ENCODE results near the gene CD226. TPM values are rescaled to one million over a fixed set of nuclear protein-coding genes. Genes with fewer than 3 reads are reported as not detected.
"Not testable (repeated sequence)": the region's sequence is repeated elsewhere in the genome, so short reads cannot be mapped to it uniquely, and the experiment has no call there.

CD226 gene
- total RNA-seq, 1 experiment from 2014 or later, result 0.10 TPM

DNA sequence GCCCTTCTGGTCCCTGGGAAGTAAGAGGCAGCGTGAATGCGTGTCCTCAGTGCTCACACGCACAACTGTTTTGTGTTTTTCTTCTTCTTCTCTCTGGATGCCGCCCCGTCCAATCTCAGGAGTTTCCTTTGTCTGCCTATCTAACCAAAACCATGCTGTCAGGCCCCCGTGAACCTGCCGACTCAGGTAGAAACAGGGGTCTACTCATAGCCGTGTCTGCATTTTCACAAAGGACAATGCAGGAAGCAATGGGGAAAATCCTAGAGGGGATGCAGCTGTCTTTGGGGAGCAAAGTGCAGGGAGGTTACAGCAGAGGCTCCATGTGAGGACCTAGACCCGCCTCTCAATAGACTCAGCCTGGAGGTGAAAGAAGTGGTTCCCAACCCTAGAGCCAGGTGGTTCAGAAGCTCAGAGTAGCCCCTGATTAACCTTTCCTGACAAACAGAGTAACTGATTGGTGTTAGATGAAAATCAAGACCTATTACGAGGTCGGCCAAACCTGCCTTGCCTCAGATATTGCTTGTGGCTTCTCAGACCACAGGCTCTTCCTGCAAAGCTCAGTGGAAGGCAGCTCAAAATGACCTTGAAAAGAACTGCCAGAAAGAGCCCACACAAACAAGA is 49.3 kb downstream of the CD226 start:
- H3K4me1 ChIP-seq, result no peaks in the 10 kb centered on the region
- H3K9me3 ChIP-seq (replicated peaks), result no peaks in the 10 kb centered on the region
- H3K27ac ChIP-seq, result no peak overlapping the region
- H3K27me3 ChIP-seq, result no peaks in the 10 kb centered on the region
- H3K36me3 ChIP-seq, result no peaks in the 10 kb centered on the region
- no peak overlapping the region for H3K4me3 ChIP-seq
- no peak for DNase-seq

DNA sequence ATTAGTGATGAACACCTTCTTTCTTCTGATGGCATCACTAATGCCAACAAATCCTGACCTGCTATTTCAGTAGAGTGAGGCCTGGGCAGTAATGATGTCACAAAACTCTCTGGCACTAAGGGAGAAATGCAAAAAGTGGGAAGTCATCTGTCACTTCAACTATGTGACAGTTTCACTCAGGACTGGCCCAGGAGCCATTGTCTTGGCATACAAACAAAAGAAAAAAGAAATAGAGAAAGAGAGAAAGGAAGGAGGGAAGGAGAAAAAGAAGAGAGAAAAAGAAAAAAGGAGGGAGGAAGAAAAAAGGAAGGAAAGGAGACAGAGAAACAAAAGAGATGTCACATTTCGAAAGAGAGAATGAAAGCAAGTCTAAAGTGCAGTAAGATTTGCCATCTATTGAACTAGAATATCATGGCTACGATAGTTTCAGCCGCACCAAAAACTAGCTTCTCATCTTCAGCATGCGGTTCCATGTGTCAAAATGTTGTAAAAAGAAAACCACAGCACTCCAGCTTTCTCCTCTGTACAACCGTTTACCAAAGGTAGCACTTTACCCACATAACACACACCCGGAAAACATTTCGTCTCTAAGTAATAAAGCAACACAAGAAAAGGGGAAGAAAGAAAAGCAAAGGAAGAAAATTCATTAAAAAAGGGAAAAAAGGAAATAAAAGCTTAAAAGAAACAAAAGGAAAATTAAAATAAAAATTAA is 50.1 kb downstream of the CD226 start:
- Histone ChIP-seq H3K27me3 (no peaks in the 10 kb centered on the region), H3K9me3 (replicated peaks) (no peaks in the 10 kb centered on the region), H3K4me3 (no peak overlapping the region), H3K4me1 (no peaks in the 10 kb centered on the region), H3K27ac (no peak overlapping the region), H3K36me3 (no peaks in the 10 kb centered on the region)
- no peak for DNase-seq

DNA sequence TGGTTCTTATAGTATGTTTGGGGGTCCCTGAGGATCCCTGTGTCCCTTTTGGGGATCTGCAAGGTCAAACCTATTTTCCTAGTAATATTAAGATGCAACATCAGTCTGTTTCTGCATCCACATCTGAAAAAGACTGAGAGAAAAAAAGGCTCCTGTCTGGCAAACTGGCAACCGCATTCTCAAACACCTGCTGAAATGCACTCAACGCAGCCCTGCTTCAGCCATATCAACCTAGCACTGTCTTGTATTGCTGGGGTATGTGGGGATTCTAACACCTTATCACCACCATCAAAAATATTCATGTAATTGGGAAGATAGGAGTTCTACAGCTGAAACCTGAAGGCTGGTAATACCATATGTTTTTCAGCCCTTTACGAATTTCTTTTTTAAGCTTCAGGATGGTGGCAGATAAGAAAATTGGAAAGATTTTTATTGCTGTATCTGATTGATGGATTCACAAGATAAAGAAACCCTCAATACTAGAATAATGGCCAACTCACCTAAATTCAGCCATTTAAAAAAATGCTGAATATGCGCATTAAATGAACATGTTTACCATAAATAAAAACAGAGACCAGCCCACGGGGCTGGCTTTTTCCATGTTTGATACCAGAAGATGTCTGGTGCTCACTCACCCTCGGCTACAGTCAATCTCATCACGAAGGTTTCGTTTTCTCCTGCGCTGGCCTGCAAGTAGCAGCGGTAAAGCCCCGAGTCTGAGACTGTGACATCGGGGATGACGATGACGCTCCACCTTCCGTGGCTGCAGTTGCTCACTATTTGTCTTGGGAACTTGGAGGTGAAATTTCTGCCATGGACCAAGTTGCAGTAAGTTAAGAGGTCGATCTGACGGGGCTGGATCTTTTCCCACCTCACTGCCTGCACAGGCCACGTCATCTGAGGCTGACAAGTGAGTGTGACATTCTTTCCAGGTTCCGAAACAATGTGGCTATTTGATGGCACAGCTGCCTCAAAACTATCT is 52.3 kb downstream of the CD226 start:
- no peak for DNase-seq
- no peaks in the 10 kb centered on the region for H3K27me3 ChIP-seq

DNA sequence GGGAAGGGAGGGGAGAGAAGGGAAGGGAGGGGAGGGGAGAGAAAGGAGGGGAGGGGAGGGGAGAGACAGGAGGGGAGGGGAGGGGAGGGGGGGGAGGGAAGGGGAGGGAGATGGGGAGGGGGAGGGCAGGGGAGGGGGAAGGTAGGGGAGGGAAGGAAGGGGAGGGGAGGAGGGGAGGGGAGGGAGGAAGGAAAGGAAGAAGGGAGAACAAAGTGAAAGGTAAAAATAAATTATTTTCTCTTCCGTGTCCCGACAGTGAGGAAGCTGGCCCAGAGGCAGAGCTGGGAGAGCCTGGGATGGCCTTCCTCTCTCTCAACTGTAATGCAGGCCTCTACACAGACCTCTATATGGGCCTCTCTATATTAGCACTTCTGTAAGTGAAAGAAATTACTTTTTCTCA is 53.2 kb downstream of the CD226 start:
- Histone ChIP-seq H3K4me3 (no peak overlapping the region), H3K36me3 (no peaks in the 10 kb centered on the region), H3K4me1 (no peaks in the 10 kb centered on the region), H3K27me3 (no peaks in the 10 kb centered on the region), H3K9me3 (replicated peaks) (no peaks in the 10 kb centered on the region), H3K27ac (no peak overlapping the region)
- no peak for DNase-seq

More for the DNA sequence above, 52.3 kb downstream of the CD226 start:
- H3K27ac ChIP-seq, result no peak overlapping the region
- no peak overlapping the region for H3K4me3 ChIP-seq
- no peaks in the 10 kb centered on the region for H3K36me3 ChIP-seq
- no peaks in the 10 kb centered on the region for H3K4me1 ChIP-seq
- no peaks in the 10 kb centered on the region for H3K9me3 ChIP-seq (replicated peaks)

DNA sequence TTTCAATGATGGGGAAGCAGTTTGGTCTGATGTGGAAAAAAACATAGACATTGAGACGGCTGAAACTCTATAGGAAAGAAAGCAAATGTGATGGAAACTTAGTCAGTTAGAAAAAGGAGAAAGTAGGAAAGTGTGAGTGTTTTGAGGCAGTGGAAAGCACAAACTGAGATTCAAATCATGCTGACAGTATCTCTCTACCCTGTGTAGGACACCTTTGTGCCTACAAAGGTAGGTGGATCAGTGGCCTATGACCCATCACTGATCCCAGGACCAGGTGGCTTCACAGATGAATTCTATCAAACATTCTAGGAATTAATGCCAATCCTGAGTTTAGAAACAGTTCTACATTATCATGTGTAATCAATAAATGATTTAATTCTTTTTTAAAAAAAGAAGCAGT is 57.1 kb downstream of the CD226 start:
- no peak overlapping the region for H3K27ac ChIP-seq
- no peaks in the 10 kb centered on the region for H3K4me1 ChIP-seq
- no peaks in the 10 kb centered on the region for H3K36me3 ChIP-seq
- no peaks in the 10 kb centered on the region for H3K9me3 ChIP-seq (replicated peaks)
- DNase-seq, result no peak
- no peak overlapping the region for H3K4me3 ChIP-seq
- no peaks in the 10 kb centered on the region for H3K27me3 ChIP-seq

DNA sequence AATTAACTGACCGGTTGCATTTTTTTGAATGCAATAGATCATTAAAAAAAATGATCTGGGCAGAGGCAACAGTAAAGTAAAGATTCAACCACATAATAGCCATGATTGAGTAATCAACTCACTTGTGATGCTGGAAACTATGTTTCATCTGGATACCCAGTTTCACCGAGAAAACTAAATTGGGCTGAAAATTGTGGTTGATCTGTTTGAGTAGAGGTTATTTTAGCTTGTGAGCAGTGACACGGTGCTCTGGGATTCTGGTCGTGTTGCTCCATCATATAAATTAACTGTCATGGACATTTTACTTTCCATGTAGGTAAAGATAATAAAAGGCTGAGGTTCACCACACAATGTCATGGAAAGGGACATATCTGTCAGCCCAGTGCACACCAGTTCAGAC is 58.7 kb downstream of the CD226 start:
- no peak for DNase-seq
- Histone ChIP-seq H3K27ac (no peak overlapping the region), H3K4me3 (no peak overlapping the region), H3K9me3 (replicated peaks) (no peaks in the 10 kb centered on the region), H3K27me3 (no peaks in the 10 kb centered on the region), H3K4me1 (no peaks in the 10 kb centered on the region), H3K36me3 (no peaks in the 10 kb centered on the region)

DNA sequence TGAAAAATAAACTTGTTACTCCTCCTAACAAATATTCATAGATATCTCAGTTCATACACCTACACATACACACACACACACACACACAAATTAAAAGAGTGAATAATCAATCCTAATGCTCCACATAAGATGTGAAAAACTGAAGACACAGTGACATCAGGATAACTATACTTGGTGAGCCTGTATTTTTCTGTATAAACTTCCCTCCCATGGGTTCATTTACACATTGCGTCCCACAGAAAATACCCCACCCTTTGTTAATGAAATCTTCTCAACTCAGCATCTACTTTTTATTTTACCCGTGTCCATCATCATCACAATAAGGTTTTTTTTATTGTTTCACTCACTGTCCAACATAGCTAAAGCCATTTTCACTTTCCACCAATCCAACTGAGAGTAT is 60.4 kb downstream of the CD226 start:
- Histone ChIP-seq H3K36me3 (no peaks in the 10 kb centered on the region), H3K27ac (no peak overlapping the region), H3K27me3 (no peaks in the 10 kb centered on the region), H3K4me3 (no peak overlapping the region), H3K9me3 (replicated peaks) (no peaks in the 10 kb centered on the region), H3K4me1 (no peaks in the 10 kb centered on the region)
- no peak for DNase-seq

DNA sequence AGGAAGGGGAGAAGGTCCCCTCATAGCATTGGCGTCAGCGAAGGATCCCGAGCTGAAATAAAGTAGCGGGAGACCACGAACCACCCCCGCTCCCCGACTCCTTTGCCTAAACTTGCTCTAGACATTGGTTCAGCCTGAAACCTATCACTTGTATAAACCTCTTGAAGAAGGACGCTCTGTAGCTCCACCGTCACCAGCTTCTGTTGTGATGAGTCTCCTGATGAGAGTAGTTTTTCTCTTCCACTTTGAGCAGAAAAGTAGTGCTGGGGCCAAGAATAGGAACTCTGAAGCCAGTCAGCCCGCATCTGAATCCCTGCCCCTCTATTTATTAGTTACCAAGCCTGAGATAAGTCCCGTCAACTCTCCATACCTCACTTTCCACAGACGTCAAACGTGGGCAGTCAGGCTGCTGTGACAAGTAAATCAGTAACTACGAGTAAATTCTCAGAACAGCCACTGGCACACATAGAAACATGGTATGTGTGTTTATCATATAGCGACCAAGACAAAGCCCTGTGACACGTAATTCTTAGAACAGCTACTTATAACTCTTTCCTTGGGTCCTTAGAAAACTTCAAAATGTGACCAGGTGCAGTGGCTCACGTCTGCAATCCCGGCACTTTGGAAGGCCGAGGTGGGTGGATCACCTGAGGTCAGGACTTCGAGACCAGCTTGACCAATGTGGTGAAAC is 61.7 kb downstream of the CD226 start:
- no peaks in the 10 kb centered on the region for H3K4me1 ChIP-seq
- H3K27ac ChIP-seq, result no peak overlapping the region
- H3K4me3 ChIP-seq, result no peak overlapping the region
- H3K36me3 ChIP-seq, result no peaks in the 10 kb centered on the region
- no peaks in the 10 kb centered on the region for H3K9me3 ChIP-seq (replicated peaks)
- no peak for DNase-seq
- H3K27me3 ChIP-seq, result no peaks in the 10 kb centered on the region

DNA sequence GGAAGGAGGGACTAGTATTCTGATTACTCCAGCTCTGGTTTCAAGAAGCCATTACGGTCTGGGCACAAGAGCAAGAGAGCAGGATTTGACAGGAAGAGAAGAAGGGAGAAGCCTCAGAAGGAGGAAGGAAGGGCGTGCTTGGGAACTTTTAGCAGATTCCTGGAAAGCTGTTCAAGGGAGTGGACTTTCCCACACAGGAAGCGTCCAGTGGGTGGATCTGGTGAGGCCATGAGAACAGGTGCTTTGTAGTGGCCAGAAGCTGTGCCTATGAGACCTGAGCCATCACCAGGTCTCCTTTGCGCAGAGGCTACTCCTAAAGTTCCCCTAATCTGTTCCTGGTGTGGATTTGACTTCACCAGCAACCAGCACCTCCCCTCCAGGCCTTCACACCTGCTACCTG is 62.3 kb downstream of the CD226 start:
- Histone ChIP-seq H3K27ac (no peak overlapping the region), H3K4me3 (no peak overlapping the region), H3K9me3 (replicated peaks) (no peaks in the 10 kb centered on the region), H3K36me3 (no peaks in the 10 kb centered on the region), H3K27me3 (no peaks in the 10 kb centered on the region), H3K4me1 (no peaks in the 10 kb centered on the region)
- no peak for DNase-seq

DNA sequence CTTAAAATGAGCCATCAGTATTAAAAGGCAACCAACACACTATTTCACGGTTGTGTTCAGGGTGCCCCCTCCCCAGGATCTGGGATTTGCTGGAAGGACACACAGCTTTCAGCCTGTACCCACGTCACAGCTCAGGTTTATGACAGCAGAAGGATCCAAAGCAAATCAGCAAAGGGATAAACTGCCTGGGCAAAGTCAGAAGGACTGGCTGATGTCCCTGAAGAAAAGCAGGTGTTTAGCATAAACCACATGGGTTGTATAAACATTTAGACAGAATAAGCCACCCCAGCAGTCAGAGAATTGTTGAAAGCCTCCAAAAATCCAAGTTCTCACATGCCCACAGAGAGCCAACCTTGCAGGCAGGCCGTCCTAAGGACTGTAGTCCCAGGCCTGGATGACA is 63.9 kb downstream of the CD226 start:
- Histone ChIP-seq H3K36me3 (no peaks in the 10 kb centered on the region), H3K4me1 (no peaks in the 10 kb centered on the region), H3K4me3 (no peak overlapping the region), H3K9me3 (replicated peaks) (no peaks in the 10 kb centered on the region), H3K27me3 (no peaks in the 10 kb centered on the region), H3K27ac (no peak overlapping the region)
- DNase-seq, result no peak

DNA sequence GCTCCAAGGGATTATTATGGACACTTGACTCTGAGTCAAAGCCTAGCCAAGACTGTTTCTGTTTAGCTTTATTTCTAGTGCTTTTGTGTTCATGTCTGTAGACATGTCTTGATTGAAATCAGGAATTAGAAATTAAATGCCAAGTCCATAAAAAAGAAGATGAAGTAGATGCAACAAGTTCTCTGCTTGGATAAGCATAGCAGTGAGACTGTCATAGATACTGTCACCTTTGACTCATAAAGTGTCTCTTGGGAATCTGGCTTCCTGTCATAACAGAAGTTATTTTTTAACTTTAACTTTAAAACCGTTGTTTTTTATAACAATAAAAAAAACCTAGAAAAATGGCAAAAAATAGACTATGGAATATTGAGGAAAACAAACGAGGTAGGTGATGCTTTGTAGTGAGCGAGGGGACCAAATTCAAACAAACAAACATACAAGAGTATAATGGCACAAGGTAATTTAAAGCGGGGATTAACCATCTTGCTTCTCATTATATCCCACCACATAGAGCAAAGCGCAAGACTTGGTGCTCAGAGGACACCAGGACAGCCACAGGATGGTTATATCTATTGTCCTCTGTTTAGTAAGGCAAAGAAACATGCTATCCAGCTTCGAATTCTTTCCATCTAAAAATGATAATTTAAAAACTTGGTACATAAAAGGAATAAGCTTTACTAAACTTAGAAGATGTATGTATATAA is 64.6 kb downstream of the CD226 start:
- H3K4me3 ChIP-seq, result no peak overlapping the region
- no peaks in the 10 kb centered on the region for H3K9me3 ChIP-seq (replicated peaks)
- no peak for DNase-seq
- no peak overlapping the region for H3K27ac ChIP-seq
- no peaks in the 10 kb centered on the region for H3K4me1 ChIP-seq
- no peaks in the 10 kb centered on the region for H3K36me3 ChIP-seq
- H3K27me3 ChIP-seq, result no peaks in the 10 kb centered on the region

DNA sequence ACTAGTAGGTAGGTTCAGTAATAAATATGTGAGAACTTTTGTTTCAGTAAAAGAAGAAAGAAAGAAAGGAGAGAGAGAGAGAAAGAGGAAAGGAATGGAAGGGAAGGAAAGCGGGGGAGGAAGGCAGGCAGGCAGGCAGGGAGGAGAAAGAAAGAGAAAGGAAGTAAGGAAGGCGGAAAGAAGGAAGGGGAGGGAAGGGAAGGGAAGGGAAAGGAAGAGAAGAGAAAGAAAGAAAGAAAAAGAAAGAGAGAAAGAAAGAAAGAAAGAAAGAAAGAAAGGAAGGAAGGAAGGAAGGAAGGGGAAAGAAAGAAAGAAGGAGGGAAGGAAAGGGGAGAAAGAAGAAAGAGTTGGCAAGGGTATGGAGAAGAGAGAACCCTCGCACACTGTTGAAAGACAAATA is 67.6 kb downstream of the CD226 start:
- no peaks in the 10 kb centered on the region for H3K4me1 ChIP-seq
- no peaks in the 10 kb centered on the region for H3K9me3 ChIP-seq (replicated peaks)
- H3K4me3 ChIP-seq, result no peak overlapping the region
- no peaks in the 10 kb centered on the region for H3K27me3 ChIP-seq
- H3K27ac ChIP-seq, result no peak overlapping the region
- no peak for DNase-seq
- H3K36me3 ChIP-seq, result no peaks in the 10 kb centered on the region

DNA sequence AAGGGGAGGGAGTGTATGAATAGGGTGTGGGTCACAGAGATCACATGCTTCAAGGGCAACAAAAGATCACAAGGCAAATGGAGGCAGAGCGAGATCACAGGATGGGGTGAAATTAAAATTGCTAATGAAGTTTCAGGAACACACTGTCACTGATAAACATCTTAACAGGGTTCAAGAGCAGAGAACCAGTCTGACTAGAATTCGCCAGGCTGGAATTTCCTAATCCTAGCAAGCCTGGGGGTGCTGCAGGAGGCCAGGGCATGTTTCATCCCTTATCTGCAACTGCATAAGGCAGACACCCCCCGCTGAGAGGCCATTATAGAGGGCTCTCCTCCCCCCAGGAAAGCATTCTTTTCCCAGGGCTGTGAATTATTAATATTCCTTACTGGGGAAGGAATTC is 68.6 kb downstream of the CD226 start:
- not testable (repeated sequence) for H3K27ac ChIP-seq; H3K4me1 ChIP-seq; H3K9me3 ChIP-seq (replicated peaks); DNase-seq; H3K27me3 ChIP-seq; H3K36me3 ChIP-seq; H3K4me3 ChIP-seq

DNA sequence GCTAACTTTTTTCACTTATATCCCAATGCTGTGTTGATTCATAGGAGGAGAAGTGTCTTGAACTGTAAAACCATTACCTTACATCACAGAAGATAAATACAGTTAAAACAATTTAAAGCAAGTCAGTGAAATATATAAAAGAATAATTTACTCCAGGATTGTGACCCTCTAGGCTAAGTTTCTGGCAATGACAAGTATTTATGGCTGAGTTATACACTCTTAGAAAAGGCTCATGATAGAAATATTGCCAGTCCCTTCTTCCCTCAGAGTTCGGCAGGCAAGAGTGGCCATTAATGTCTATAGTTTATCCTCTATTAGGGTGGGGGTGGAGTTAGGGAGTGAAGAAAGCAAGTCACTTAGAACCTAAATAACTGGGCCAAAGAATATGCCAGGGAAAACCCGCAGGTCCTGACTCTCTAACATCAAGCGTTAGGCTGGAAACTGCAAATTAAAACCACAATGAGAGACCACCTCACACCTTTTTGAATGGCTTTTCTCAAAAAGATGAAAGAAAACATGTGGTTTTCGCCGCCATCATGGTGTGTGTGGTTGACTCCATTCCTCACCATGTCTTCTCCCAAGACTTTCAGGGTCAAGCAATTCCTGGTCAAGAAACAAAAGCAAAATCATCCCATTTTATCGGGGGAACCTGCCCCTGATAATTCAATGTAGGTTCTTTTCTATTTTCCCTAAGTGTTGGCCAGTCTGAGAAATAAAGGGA is 69.3 kb downstream of the CD226 start:
- H3K36me3 ChIP-seq, result no peaks in the 10 kb centered on the region
- no peak for DNase-seq
- H3K27ac ChIP-seq, result no peak overlapping the region
- H3K27me3 ChIP-seq, result no peaks in the 10 kb centered on the region
- H3K9me3 ChIP-seq (replicated peaks), result no peaks in the 10 kb centered on the region
- no peak overlapping the region for H3K4me3 ChIP-seq
- no peaks in the 10 kb centered on the region for H3K4me1 ChIP-seq

Measured in SJCRH30 (cell line).